GM12875 (cell line): ENCODE data around the gene DHCR7.

Experiments
- H3K4me3 ChIP-seq: one replicate; pipeline ENCODE4 v1.5.1; 2011; ENCODE audit warnings: low read depth, low read length, control low read depth
- TF ChIP-seq, protein P1 (sequence below): IDR thresholded peaks from 2 replicates; pipeline ENCODE4 v1.5.1; 2011; ENCODE audit warnings: low read depth, mild to moderate bottlenecking, control low read depth, inconsistent platforms, low read length, moderate library complexity, borderline replicate concordance; ENCODE audit not compliant: insufficient read depth

DHCR7 gene

DNA sequence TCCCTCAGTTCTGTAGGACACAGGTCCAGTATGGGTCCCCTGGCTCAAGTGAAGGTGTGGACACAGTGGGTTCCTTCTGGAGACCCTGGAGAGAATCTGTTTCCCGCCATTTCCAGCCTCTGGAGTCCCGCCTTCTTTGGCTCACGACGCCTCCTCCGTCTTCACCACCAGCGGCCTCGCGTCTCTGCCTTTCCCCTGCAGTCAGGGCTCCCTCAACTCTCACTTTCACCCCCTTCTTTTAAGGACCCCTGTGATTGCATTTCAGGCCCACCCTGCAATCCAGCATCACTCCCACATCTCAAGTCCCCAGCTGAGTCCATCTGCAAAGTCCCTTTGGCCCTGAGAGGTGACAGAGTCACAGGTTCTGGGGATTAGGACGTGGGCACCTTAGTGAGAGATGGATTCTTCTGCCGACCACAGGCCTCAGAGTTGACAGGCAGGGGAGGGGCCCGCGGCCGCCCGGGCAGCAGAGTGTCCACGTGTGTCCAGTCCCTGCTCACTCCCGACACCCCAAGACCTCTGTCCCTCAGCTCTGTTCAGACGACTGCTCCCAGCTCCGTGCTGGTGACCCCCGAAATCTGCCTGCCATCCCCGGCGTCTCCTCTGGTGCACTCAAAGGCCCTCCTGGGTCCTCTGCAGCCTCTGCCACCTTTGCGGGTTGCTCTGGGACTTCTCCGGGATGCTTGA is 42.0 kb upstream of the DHCR7 start:
- TF ChIP-seq, protein P1, sequence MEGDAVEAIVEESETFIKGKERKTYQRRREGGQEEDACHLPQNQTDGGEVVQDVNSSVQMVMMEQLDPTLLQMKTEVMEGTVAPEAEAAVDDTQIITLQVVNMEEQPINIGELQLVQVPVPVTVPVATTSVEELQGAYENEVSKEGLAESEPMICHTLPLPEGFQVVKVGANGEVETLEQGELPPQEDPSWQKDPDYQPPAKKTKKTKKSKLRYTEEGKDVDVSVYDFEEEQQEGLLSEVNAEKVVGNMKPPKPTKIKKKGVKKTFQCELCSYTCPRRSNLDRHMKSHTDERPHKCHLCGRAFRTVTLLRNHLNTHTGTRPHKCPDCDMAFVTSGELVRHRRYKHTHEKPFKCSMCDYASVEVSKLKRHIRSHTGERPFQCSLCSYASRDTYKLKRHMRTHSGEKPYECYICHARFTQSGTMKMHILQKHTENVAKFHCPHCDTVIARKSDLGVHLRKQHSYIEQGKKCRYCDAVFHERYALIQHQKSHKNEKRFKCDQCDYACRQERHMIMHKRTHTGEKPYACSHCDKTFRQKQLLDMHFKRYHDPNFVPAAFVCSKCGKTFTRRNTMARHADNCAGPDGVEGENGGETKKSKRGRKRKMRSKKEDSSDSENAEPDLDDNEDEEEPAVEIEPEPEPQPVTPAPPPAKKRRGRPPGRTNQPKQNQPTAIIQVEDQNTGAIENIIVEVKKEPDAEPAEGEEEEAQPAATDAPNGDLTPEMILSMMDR = no peak

DNA sequence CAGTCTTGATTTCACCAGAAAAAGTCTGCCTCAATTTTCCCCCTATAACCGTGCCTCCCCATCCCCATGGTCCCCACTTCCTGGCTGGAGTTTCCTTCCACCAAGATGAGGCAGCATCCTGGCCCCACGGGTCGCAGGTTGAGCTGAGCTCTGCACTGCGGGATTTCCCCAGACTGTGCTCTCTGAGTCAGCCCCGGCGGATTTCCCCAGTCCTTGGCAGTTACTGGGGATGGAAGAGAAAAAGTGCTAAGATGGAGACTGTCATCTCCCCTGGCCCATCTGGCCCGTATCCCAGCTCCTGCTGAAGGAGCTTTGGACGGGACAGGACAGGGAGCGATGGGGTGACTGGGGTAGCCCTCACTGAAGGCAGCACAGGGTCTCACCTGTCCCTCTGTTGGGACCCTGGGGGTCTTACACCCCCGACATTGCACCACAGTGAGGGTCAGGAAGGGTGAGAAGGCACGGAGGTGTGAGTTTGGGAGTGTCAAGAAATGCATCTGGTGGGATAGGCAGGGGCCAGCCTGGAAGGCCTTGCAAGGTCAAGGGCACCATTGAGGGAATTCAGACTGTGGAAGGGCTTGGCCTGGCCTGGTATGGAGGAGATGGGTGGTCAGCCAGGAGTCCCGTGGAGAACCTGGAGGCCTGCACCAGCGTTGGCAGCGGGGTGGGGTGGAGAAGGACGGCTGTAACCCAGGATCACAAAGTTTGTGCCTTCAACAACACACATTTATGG is 41.3 kb upstream of the DHCR7 start:
- TF ChIP-seq, protein P1 = no peak

More for the DNA sequence above, 42.0 kb upstream of the DHCR7 start:
- H3K4me3 ChIP-seq = no peak overlapping the region

DNA sequence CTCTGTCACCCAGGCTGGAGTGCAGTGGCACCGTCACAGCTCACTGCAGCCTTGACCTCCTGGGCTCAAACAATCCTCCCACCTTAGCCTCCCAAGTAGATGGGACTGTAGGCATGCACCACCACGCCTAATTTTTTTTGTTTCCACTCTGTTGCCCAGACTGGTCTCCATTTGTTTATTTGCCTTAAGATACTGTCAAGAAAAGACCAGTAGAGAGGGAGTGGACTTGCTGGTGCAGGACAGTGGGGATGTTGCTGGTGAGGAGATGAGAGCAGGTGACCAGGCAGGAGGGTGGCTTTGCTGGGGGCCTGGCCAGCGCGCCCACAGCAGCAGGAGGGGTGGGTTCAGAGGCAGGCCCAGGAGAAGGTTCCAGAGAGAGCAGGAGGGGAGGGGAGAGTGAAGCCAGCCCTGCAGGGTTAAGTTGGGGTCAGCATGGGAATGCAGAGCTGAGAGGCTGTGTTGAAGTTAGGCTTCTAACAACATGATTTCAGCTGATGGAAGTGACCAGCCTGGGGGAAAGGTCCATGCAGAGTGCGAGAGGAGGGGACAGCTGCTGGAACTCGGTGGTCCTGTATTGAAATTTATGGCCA is 40.6 kb upstream of the DHCR7 start:
- TF ChIP-seq, protein P1 = no peak
- no peak overlapping the region for H3K4me3 ChIP-seq

More for the DNA sequence above, 41.3 kb upstream of the DHCR7 start:
- H3K4me3 ChIP-seq = no peak overlapping the region

DNA sequence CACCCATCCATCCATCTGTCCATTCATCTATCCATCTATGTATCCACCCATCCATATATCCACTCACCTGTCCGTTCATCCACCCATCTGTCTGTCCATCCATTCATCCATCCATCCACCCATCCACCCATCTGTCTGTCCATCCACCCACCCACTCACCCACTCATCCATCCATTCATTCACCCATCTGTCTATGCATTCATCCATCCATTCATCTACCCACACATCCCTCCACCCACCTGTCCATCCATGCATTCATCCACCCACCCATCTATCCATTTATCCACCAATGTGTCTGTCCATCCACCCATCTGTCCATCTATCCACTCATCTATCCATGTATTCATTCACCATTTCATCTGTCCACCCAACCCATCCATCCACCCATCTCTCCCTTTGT is 38.1 kb upstream of the DHCR7 start:
- no peak overlapping the region for H3K4me3 ChIP-seq
- TF ChIP-seq, protein P1 = no peak

DNA sequence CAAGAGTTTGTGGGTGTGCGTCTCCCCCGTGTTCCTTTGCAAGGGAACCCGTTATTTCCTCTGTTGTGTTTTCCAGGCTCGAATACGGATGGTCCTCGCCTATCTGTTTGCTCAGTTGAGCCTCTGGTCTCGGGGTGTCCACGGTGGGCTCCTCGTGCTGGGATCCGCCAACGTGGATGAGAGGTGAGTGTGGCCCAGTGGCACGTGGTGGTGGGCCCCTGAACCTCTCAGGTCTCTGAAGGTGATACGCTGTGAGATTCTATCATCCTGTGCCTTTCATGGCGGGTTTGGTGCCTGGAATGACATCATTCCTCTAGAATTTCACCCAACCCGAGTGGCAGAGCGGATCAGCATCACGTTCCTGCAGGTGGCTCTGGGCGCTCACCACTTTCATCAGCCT is 37.3 kb upstream of the DHCR7 start:
- TF ChIP-seq, protein P1 = no peak
- H3K4me3 ChIP-seq = no peak overlapping the region

DNA sequence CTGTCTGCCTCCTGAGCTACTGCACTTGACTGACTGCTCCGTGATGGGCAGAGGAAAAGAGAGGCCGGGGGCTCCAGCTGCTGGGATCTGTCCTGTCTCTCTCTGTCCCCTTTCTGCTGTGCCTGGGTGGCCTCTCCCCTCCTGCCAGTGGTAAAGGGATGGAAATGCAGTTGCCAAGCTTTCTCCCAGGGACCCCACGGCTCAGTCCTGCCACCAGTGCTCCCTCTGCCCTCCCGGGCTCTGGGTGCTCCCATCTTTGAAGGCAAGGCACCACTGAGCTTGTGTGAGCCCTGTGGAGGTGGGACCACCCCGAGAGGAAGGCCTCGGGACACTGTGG is 36.8 kb upstream of the DHCR7 start:
- TF ChIP-seq, protein P1 = no peak

More for the DNA sequence above, 36.8 kb upstream of the DHCR7 start:
- no peak overlapping the region for H3K4me3 ChIP-seq
